ENCODE results near the gene SLC66A2. TPM values are rescaled to one million over a fixed set of nuclear protein-coding genes. Genes with fewer than 3 reads are reported as not detected.
"Not testable (repeated sequence)": the region's sequence is repeated elsewhere in the genome, so short reads cannot be mapped to it uniquely, and the experiment has no call there.

SLC66A2 gene
- total RNA-seq, 1 donor from 2014 or later: 22.7 TPM

DNA sequence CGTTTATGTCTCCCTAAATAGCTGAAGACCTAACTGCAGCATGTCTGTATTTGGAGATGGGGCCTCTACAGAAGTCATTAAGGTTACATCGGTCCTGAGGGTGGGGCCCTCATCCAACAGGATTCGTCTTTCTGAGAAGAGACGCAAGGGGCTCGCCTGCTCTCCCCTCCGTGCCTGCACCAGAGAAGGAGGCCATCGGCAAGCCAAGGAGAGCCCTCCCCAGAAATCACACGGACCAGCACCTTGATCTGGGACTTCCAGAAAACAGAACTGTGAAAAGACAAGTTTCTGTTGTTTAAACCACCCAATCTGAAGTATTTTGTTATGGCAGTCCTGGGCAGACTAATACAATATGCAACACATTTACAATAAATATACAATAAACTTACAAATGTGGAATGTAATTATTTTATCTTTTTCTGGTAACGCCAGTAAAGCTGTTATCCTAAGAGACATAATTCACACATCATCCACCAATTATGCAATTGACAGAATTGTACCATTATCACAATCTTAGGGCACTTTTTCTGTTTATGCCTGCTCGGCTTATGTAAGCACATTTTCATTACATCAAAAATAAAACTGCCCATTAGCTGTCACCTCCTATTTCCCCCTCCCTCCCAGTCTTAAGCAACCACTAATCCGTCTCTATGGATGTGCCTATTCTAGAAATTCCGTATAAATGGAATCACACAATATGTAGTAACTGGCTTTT, 19.1 kb upstream of the SLC66A2 start:
- DNase-seq: no peak

DNA sequence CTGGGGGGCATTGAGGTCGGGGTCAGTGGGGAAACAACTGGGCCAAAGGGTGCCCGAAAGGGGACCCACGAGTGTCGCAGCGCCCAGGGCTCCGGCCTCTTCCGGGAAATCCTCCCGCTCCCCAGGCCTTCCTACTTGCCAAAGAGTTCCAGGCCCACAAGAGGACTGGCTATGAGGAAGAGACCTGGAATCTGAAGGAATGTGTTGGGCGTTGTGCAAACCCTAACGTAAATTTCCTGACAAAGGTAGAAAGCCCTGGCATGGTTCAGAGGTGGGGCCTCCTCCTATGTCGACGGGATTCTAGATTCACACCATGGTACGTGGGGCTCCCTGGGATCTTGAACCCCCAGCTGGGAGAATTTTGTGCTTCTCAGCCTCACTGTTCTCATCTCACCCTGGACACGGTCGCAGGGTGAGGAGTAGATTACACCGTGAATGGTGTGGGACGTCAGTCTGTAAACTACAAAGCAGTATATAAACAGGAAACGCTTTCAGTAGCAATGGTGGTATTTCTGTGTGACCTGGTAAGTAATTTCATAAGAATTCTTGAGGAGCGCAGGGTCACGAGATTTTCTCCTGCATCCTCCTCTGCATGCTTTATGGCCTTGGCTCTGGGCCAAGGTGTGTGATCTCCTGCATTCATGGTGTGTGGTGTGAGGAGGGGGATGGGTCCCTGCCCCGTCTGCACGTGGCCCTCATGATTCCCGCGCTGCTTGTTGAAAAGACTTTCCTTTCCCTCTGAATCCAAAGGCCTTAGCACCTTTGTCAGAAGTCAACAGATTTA, 13.9 kb upstream of the SLC66A2 start:
- DNase-seq: no peak

DNA sequence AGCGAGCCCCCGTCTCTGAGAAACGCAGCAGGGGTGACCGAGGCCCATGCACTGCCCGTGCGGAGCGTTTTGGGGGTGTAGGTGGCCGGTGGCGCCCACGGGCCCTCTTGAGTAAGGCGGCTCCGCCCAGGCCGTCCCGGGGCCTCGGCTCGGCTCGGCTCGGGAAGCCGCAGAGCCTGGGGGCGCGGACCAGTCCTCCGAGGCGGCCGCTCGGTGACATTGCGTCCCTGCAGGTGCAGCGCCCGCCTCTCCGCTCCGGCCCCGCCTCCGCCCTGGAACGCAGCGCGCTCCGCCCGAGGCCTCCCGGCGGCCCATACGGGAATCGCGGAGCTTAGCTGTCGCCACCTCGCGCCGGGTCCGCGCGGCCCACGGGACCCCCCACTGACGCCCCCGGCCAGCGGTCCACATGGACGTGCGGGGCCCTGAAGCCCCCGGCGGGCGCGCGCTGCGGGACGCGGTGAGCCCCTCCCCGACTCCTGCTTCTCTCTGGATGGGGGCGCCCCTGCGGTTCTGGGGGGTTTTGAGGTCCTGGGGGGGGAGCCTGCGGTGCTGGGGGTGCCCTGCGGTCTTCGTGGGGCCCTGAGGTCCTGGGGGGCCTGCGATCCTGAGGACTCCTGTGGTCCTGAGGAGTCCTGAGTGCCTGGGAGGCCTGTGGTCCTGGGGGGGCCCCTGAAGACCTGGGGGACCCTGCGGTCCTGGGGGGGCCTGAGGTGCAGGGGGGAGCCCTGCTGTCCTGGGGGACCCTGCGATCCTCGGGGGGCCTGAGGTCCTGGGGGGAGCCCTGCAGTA, 13.1 kb upstream of the SLC66A2 start, which contains the start of gene HSBP1L1:
HSBP1L1 (plus strand) TSS at position 314 of the 789 bp plus-strand sequence; CDS start at position 407, 93 bp downstream.
- no peak for DNase-seq

DNA sequence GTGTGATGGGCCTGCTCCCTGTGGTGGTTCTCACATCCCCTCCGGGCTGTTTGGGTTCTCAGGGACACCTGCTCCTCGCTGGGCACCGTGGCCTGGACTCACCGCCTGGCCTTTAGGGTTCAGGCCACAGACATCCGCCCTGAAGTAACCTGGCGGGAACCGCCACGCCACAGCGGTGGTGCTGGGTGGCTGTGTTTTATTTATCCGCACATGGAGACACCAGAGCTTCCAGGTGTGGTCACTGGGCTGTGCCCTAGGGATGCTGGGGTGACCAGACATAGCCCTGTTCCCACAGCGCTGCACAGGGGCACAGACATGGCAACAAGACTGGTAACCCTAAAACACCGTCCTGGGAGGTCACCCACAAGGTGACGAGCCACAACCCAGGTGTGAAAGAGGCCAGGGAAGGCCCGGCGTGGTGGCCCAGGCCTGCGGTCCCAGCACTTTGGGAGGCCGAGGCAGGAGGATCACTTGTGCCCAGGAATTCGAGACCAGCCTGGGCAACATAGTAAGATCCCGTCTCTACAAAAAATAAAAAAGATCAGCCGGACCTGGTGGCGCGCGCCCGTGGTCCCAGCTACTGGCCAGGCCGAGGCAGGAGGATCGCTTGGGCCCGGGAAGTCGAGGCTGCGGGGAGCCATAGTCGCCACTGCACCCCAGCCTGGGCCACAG, 12.3 kb upstream of the SLC66A2 start:
- DNase-seq: no peak

DNA sequence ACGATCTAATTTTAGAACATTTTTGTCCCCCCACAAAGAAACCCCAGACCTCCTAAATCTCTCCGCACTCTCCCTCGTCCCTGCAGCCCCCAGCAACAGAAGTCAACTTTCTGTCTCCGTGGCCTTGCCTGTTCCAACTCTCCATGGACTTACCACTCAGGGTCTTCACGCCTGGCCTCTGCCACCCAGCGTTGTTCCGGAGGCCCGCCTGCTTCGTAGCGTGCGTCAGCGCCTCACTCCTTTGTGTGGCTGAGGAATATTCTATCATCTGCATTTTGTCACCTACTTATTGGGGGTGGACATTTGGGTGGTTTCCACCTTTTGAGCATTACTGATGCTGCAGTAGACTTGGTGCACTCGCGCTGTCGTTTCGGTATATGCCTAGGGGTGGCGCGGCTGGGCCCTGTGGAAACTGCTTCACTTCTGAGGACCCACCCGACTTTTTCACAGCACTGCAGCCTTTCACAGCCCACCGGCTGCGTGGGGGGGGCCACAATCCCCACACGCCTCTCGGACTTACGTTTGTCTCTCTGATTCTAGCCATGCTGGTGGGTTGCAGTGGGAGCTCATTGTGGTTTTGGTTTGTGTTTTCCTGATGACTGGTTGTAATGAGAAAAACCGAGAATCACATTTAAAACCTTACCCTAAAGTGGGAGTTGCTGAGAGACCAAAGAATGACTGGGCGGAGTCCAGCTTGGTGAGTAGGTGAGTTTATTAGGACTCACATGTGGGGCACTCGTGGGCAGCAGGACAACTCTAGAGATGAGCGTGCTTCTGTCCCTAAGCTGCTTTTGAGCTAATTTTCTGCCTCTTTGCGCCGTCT, 11.6 kb upstream of the SLC66A2 start:
- no peak for DNase-seq

DNA sequence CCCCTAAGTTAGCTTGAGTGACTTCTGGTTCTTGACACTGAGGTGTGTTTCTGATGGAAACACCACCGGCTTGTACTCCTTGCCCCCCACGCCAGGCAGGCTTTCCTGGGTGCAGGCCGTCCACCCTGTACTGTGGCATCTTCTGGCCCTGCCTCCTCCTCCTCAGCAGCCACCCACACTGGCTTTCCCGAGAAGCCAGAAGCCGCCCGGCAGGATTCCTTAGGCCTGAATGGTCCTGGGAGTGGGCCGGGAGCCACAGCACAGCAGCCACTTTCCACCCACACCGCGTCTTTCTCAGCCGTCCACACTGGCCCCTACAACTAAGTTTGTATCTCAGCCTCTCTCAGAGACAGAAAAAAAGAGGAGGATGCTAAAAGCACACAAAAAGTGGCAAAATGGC, 10.9 kb upstream of the SLC66A2 start:
- no peak for DNase-seq

DNA sequence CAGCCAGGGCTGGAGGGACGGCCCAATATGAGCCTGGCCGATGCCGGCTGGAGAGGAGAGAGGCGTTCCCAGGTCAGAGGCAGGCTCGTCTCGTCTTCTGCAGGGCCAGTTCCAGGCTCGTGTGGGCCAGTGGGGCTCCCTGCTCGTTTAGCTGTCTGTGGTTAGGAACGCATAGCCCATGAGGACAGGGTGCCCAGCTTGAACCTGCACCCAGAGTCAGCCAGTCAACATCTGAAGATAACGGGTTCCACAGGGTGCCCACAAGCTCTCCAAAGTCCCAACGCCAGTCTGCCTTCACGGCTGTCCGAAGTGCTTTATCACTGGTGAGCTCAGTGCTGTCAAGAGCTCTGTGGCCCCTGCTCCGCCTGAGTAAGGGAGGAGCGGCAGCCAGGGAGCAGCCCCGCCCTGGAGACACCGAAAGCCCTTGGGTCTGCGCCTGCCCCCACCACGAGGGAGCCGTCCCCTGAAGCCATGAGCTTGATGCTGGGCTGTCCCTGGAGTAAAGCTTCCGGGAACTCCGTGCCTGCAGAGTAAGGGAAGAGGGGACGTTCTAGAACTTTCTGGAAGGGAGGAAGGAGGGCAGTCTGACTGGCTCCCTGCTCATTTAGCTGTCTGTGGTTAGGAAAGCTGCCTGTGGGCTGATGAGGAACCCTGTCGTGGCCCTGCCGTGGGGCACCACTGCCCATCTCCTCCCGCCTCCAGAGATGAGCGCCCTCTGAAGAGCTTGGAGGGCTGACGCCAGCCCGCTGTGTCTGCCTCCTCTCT, 10.3 kb upstream of the SLC66A2 start:
- DNase-seq: no peak

DNA sequence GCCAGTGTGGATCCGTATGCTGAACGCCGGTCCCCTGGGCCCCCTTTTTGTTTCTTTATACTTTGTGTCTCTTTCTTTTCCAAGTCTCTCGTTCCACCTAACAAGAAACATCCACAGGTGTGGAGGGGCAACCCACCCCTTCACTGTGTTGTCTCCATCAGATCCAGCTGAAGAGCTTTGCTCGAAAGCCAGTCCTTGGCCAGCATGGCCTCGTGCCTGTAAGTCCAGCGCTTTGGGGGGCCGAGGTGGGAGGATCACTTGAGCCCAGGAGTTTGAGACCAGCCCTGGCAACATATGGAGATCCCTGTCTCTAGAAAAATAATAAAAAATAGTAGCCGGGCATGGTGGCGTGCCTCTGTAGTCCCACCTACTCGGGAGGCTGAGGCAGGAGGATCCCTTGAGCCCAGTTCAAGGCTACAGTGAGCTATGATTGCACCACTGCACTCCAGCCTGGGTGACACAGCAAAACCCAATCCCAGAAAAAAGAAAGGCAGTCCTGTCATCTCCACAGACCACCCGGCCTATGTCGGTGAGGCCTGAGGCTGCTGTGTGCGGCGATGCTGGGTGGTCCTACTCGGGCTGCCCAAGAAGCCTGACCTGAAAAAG, 9.6 kb upstream of the SLC66A2 start:
- DNase-seq: no peak

DNA sequence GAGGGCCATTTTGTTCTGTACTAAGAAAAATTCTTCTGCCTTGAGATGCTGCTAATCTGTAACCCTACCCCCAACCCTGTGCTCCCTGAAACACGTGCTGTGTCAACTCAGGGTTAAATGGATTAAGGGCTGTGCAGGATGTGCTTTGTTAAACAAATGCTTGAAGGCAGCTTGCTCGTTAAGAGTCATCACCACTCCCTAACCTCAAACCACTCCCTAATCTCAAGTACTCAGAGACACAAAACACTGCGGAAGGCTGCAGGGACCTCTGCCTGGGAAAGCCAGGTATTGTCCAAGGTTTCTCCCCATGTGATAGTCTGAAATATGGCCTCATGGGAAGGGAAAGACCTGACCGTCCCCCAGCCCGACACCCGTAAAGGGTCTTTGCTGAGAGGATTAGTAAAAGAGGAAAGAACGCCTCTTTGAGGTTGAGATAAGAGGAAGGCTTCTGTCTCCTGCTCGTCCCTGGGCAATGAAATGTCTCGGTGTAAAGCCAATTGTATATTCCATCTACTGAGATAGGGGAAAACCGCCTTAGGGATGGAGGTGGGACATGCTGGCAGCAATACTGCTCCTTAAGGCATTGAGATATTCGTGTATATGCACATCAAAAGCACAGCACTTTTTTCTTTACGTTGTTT, 8.8 kb upstream of the SLC66A2 start:
- not testable (repeated sequence) for DNase-seq

DNA sequence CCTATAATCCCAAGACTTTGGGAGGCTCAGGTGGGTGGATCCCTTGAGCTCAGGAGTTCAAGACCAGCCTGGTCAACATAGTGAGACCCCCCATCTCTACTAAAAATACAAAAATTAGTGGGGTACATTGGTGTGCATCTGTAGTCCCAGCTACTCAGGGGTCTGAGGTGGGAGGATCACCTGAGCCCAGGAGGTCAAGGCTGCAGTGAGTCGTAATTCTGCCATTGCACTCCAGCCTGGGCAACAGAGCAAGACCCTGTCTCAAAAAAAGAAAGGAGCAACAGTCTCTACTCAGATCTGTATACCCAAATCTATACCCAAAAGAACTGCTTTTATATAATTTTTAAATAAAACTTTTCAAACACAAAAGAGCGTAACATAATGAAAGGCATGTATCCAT, 7.5 kb upstream of the SLC66A2 start:
- no peak for DNase-seq

DNA sequence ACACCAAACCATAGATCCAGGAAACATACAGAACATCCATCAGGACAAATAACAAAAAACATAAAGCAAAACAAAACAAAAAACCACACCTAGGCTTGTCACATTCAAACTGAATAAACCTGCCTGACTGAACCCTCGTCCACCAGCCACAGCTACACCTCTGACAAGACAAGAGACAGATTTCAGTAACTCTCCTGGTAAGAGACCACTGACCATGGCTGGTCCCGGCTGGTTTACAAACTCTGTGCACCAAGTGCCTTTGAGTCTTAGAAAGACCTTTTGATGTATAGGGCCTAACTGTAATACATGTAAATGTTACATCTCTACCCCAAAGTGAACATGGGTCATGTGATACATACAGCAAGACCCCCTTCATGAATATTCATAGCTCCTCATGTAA, 4.8 kb upstream of the SLC66A2 start:
- no peak for DNase-seq

DNA sequence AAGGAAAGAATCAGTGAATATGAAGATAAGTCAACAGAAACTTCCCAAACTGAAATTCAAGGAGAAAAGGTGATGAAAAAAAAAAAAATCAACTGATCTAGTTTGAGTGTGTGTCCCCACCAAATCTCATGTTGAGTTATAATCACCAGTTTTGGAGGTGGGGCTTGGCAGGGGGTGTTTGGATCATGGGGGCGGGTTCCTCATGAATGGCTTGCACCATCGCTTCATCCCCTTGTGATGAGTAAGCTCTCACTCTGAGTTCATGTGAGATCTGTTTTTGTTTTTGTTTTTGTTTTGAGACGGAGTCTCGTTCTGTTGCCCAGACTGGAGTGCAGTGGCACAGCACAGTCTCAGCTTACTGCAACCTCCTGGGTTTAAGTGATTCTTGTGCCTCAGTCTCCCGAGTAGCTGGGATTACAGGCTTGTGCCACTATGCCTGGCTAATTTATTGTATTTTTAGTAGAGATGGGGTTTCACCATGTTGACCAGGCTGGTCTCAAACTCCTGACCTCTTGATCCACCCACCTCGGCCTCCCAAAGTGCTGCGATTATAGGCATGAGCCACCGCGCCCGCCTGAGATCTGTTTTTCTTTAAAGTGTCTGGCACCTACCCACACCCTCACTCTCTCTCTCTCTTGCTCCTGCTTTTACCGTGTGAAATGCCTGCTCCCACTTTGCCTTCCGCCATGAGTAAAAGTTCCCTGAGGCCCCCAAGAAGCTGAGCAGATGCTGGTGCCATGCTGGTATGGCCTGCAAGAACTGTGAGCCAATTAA, 4.0 kb upstream of the SLC66A2 start:
- DNase-seq: no peak

DNA sequence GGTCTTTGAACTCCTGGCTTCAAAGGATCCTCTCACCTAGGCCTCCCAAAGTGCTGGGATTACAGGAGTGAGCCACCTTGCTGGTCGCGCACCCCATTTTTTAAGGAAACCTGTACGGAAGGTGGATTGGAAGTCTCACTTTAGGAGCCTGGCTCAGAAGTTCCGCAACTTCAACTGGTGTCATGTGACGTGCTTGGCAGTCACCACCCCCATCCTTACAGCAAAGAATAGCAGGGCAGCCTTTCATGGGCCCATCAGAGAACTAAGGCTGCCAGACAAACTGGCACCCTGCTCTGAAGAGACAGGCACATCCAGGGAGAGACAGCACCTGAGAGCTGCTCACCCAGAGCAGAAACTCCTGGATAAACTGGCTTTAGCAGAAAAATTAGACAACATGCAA, 3.3 kb upstream of the SLC66A2 start:
- DNase-seq: no peak

DNA sequence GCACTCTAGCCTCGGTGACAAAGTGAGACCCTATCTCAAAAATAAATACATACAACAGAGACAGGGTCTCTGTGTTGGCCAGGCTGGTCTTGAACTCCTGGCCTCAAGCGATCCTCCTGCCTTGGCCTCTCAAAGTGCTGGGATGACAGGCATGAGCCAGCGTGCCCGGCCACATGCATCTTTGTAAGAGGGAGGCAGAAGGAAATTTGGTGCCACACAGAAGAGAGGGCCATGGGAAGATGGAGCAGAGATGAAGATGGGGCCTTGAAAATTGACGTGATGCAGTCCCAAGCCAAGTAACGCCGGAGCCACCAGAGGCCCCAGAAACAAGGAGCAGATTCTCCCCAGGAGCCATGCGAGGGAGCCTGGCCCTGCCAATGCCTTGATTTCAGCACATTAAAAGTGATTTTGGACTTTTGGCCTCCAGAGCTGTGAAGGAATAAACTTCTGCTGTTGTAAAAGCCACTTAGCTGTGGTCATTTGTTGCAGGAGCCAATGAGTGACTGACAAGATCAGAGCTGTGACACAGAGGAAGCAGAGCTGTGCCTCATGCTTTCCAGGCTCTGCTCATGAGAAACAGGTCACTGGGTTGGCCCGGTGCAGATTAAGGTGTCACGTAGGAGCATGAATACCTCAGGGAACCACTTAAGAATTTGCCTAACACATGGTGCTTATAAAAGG, 2.7 kb upstream of the SLC66A2 start:
- DNase-seq: no peak

DNA sequence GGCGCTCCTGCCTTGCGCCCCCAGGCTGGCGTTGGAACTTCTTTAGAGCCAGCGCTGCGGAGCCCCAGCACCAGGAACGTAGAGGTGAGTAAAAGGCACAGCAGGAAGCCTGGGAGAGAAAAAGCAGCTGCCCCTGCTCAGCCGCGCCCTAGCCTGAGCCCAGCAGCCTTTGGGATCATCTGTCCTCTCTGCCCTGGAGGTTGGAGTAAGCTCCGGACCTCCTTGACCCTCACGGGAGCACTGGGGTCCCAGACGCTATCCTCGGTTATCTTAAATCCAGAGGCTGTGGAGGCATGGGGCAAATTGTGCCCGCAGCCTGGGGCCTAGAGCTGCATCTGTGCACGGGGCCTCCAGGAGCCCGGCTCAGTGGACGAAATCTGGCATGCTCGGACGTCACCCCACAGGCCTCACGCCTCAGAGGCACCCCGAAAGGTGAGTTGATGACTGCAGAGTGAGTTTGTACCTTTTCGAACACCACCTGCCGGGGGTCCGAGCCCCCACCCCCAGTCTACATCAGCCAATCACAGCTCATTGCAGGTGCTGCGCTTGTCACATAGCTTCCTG, 1.6 kb upstream of the SLC66A2 start:
- DNase-seq: no peak

DNA sequence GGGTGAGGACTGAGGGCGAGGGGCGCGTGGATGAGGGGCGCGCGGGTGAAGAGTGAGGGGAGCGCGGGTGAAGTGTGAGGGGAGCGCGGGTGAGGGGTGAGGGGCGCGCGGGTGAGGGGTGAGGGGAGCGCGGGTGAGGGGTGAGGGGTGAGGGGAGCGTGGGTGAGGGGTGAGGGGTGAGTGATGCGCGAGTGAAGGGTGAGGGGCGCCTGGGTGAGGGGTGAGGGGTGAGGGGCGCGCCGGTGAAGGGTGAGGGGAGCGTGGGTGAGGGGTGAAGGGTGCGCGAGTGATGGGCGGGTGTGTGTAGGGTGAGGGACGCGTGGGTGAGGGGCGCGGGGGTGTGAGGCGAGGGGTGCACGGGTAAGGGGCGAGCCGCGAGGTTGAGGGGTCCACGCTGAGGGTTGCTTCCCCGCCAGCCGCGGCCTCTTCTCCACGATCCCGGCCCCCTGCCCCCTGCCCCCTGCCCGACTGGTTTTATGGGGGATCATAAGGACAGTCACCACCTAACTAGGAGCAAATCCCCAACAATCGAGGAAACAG, 1.1 kb upstream of the SLC66A2 start:
- no peak for DNase-seq

DNA sequence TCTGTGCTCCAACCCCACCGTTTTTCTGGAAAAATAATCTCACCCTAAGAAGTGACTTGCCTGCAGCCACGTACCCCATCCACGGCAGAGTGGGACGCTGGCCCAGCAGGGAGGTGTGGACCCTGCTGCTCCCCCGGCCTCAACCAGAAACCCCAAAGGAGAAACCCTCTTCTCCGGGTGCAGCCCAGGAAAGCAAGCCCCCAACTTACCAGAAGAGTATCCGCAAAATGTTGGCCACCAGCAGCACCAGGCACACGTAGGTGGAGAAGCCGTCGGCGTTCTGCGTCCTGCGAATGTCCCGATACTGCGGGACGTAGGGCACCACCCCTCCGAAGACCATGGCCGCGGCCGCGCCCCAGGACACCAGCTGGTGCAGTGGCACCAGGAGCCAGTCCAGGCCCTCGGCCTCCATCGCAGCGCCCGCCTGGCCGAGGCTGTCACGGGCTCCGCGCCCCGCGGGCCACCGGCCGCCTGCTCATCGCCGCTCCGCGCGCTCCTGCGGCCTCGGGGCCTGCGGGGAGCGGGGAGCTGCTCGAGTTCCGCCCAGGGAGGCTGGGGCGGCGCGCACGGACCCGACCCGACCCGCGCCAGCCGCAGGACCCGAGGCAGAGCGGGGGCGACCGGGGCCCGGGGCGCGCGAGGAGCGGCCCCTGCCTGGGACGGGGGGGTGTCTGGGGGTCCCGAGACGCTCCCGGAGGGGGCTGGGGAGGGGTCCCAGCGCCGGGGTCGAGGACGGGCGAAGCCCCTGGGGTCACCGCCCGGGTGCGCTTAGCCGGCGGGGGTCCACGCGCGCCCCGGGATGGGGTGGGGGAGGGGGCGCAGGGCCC, 725 bp downstream of the SLC66A2 start:
- DNase-seq: no peak

All from skin of body (tissue), 2 donors.